ENCODE measurements around the gene TMEM184B.

TMEM184B gene

GRCh38 chr22:38250643-38251340 is 22.0 kb downstream of the TMEM184B start:
- Mint-ChIP-seq H3K27ac (no peak overlapping the region), H3K4me3 (no peak overlapping the region), H3K4me1 (peaks cover 3% of the 10 kb centered on the region), H3K9me3 (no peaks in the 10 kb centered on the region), H3K27me3 (no peaks in the 10 kb centered on the region), H3K36me3 (ENCODE audit: low read depth) (peaks cover 8% of the 10 kb centered on the region)
- DNase-seq (no peak), ATAC-seq (no peak)

DNA sequence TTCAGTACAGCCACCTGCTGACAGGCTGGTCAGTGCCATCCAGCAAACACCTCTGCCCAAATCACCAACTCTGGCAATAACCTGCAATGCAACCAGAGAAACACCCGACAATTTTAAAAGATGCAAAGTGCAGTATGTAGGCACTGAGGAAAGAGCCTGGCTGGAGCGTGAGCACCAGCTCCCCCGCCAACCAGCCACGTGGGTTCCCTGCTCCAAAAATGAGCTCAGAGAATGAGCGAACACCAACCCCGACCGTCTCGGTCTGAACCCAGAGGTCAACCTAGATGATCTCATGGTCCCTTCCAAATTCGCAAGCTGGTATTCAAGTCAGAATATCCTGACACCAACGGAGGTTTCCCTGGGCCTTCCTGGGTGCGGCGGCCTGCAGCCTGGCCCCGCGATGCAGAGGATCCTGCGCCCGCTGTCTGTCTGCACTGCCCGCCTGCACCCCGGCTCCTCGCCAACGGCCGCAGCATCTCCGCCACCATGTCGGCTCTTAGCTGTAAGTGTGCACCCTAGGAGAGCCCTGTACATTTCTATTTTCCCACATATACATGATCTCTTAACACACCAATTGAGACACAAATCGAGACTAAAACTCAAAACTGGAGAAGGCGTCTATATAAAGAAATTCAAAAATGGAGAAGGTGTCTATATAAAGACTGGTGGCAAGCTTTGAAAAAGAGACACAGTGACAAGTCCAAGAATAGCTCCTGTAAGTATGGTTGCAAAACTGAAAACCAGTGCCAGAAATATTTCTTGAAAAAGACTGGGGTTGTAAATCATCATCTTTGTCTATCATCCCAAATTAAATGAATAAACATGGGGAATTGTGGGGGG is 22.8 kb downstream of the TMEM184B start:
- Mint-ChIP-seq H3K9me3 (no peaks in the 10 kb centered on the region), H3K27ac (no peak overlapping the region), H3K27me3 (no peaks in the 10 kb centered on the region), H3K4me1 (no peaks in the 10 kb centered on the region), H3K4me3 (no peak overlapping the region), H3K36me3 (ENCODE audit: low read depth) (peaks cover 8% of the 10 kb centered on the region)
- no peak for DNase-seq
- no peak for ATAC-seq

GRCh38 chr22:38249301-38249700 is 23.5 kb downstream of the TMEM184B start:
- H3K27me3 Mint-ChIP-seq: no peaks in the 10 kb centered on the region
- H3K9me3 Mint-ChIP-seq: no peaks in the 10 kb centered on the region
- no peak for ATAC-seq
- no peak overlapping the region for H3K27ac Mint-ChIP-seq
- H3K36me3 Mint-ChIP-seq (ENCODE audit: low read depth): peaks cover 8% of the 10 kb centered on the region
- no peak overlapping the region for H3K4me3 Mint-ChIP-seq
- H3K4me1 Mint-ChIP-seq: no peaks in the 10 kb centered on the region
- DNase-seq: no peak

DNA sequence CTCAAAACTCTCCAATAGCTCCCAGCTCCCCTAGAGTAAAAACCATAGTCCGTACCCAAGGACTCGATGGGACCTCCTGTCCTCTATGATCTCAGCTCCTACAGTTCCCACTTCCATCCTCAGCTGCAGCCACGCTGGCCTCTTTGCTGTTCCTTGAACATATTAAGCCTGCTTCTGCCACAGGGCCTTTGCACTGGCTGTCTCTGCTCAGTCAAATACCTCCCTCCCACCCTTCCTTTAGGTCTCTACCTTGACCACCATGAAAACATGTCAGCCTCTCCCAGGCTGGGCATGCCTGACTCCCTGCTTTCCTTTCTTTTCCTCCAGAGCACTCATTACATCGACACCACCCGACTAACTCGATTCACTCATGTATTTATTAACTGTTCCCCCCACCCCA is 24.5 kb downstream of the TMEM184B start:
- Mint-ChIP-seq H3K4me1 (no peaks in the 10 kb centered on the region), H3K27me3 (no peaks in the 10 kb centered on the region), H3K9me3 (no peaks in the 10 kb centered on the region), H3K27ac (no peak overlapping the region), H3K36me3 (ENCODE audit: low read depth) (peaks cover 8% of the 10 kb centered on the region), H3K4me3 (no peak overlapping the region)
- no peak for DNase-seq
- ATAC-seq: no peak

GRCh38 chr22:38247713-38248112 is 25.1 kb downstream of the TMEM184B start:
- Mint-ChIP-seq H3K36me3 (ENCODE audit: low read depth) (peaks cover 8% of the 10 kb centered on the region), H3K9me3 (no peaks in the 10 kb centered on the region), H3K27me3 (no peaks in the 10 kb centered on the region), H3K4me1 (no peaks in the 10 kb centered on the region), H3K27ac (no peak overlapping the region), H3K4me3 (no peak overlapping the region)
- no peak for ATAC-seq
- DNase-seq: no peak

- DNase-seq: no peak
- ATAC-seq: no peak
- Mint-ChIP-seq H3K27ac (no peak overlapping the region), H3K9me3 (no peaks in the 10 kb centered on the region), H3K36me3 (ENCODE audit: low read depth) (peaks cover 8% of the 10 kb centered on the region), H3K4me1 (no peaks in the 10 kb centered on the region), H3K4me3 (no peak overlapping the region), H3K27me3 (no peaks in the 10 kb centered on the region)
Measured at GRCh38 chr22:38246692-38247091, 26.1 kb downstream of the TMEM184B start.

DNA sequence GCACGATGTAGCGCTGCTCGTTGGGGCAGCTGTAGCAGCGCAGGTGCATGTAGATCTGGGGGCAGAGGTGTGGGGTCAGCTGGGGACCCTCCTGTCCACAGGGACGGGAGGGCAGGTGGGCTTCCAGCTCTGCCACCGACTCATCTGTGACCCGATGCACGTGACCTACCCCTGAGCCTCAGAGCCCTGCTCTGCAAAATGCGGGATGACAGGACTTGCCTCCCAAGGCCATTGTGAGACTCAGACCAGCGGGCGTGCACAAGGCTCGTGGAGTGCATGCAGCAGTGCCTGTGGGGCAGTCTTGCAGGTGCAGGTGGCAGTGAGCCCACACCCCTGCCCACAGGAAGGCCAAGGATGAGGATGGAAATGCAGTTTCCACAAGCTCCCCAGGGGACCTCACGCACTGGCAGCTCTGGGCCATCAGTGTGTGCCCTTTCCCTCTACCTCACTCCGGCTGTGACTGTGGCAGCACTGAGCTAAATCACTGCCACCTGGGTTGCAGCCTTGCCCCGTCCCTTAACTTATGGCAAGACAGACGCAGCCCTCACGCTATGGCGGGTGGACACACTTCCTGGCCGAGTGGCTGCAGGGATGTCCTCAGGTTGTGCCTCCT is 26.7 kb downstream of the TMEM184B start:
- ATAC-seq: no peak
- H3K4me3 Mint-ChIP-seq: no peak overlapping the region
- no peak overlapping the region for H3K27ac Mint-ChIP-seq
- no peak for DNase-seq
- no peaks in the 10 kb centered on the region for H3K4me1 Mint-ChIP-seq
- no peaks in the 10 kb centered on the region for H3K9me3 Mint-ChIP-seq
- peaks cover 8% of the 10 kb centered on the region for H3K36me3 Mint-ChIP-seq (ENCODE audit: low read depth)
- H3K27me3 Mint-ChIP-seq: no peaks in the 10 kb centered on the region

DNA sequence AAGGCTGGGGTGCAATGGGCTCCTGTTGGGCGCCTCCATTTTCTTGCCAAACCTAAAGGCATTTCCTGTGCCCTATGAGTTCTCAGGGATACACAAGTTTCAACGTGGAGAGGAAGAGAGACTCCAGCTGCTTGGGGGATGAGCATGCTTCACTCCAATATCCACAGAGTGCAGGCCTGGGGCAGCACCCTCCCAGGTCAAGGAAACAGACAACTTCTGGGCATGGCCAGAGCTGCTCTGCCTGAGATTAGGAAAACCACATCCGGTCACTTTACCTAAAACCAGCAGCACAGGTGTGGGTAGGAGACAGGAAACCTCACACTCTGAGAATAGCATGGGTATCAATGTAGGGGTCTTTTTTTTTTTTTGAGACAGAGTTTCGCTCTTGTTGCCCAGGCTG is 28.7 kb downstream of the TMEM184B start:
- Mint-ChIP-seq H3K27me3 (no peaks in the 10 kb centered on the region), H3K27ac (no peak overlapping the region), H3K36me3 (ENCODE audit: low read depth) (peaks cover 7% of the 10 kb centered on the region), H3K4me3 (no peak overlapping the region), H3K4me1 (no peaks in the 10 kb centered on the region), H3K9me3 (no peaks in the 10 kb centered on the region)
- no peak for DNase-seq
- ATAC-seq: no peak

- H3K27me3 Mint-ChIP-seq: no peaks in the 10 kb centered on the region
- no peak overlapping the region for H3K27ac Mint-ChIP-seq
- DNase-seq (no peak), ATAC-seq (no peak)
- no peaks in the 10 kb centered on the region for H3K4me1 Mint-ChIP-seq
- no peaks in the 10 kb centered on the region for H3K9me3 Mint-ChIP-seq
- H3K36me3 Mint-ChIP-seq (ENCODE audit: low read depth): peaks cover 7% of the 10 kb centered on the region
- no peak overlapping the region for H3K4me3 Mint-ChIP-seq
Measured at GRCh38 chr22:38243007-38243765, 29.6 kb downstream of the TMEM184B start.

DNA sequence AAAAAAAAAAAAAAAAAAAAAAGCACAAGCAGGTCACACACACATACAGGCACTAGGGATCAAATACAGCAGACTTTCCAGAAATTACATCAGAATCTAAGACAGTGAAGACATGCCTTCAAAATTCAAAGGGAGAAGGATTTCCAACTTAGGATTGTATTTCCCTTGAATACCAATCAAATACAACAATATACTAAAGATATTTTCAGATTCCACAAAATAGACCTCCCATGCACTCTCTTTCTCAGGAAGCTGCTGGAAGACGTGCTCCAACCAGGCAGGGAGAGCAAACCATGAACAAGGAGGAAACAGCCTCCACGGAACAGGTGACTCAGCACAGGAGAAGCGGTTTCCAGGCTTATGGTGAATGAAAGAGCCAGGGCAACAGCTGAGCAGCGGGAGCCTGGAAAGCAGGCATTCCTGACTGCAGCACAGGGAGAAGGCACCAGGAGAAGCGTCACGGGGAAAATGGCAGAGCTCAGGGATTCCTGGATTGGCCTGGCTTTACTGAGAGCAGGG is 32.0 kb downstream of the TMEM184B start:
- Mint-ChIP-seq H3K4me1 (no peaks in the 10 kb centered on the region), H3K9me3 (no peaks in the 10 kb centered on the region), H3K4me3 (no peak overlapping the region), H3K36me3 (ENCODE audit: low read depth) (peaks cover 4% of the 10 kb centered on the region), H3K27me3 (no peaks in the 10 kb centered on the region), H3K27ac (no peak overlapping the region)
- ATAC-seq: no peak
- DNase-seq: no peak

DNA sequence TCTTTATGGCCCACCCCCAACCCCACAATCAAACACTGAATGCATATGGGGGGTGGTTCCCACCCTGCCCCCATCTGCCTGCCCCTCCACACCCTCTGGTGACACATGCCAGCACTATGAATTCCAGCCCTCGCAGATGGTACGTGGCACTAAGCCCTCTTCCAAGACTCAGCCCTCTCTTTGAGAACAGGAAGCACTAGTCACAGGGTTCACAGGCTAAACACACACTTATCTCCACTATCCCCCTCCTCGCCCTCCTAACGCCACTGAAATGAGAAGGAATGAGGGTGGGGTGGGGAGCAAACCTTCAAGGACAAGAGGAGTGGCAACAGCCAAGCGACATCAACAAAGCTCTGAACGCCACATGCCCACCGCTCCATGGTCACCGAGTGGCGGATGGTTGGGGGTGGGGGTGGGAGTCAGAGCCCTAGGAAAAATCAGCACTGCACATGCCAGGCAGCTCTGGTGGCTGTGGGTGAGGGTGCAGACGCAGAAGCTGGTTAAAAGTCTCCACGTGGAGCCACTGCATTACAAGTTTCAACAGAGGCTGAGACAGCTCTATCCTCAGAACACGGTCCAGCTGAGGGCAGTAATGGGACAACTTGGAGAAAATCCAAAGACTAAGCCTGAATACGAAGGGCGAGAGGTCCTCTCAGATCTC is 33.6 kb downstream of the TMEM184B start:
- H3K9me3 Mint-ChIP-seq: no peaks in the 10 kb centered on the region
- no peak overlapping the region for H3K4me3 Mint-ChIP-seq
- no peaks in the 10 kb centered on the region for H3K27me3 Mint-ChIP-seq
- H3K36me3 Mint-ChIP-seq (ENCODE audit: low read depth): peaks cover 4% of the 10 kb centered on the region
- no peaks in the 10 kb centered on the region for H3K4me1 Mint-ChIP-seq
- ATAC-seq: no peak
- DNase-seq: no peak
- no peak overlapping the region for H3K27ac Mint-ChIP-seq

DNA sequence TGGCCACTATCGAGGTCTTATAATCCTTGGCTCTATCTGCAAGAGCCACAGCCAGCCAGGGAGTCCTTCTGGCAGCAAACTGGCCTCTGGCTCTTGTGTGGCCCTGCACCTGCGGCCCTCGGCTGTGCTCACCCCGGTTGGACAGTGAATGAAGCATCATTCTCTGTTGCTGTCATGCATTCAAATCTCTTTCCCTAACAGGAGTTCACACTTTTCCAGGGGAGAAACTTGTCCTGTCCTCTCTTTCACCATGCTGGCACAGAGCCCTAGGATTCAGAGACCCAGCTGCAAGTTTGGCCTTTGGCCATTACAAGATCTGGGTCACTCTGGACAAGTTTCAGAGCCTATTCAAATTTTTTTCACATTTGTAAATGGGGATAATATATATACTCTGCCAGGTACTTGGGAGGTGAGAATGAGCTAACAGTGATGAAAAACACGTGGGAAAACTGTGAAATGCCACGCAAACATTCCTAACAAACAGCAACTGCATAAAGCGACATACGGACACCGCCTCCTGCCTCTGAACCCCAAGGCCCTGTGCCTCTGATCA is 34.2 kb downstream of the TMEM184B start:
- H3K4me1 Mint-ChIP-seq: no peaks in the 10 kb centered on the region
- H3K27ac Mint-ChIP-seq: no peak overlapping the region
- DNase-seq: no peak
- H3K36me3 Mint-ChIP-seq (ENCODE audit: low read depth): peaks cover 4% of the 10 kb centered on the region
- H3K4me3 Mint-ChIP-seq: no peak overlapping the region
- ATAC-seq: no peak
- no peaks in the 10 kb centered on the region for H3K27me3 Mint-ChIP-seq
- H3K9me3 Mint-ChIP-seq: no peaks in the 10 kb centered on the region

GRCh38 chr22:38236786-38237185 is 36.0 kb downstream of the TMEM184B start:
- Mint-ChIP-seq H3K4me3 (no peak overlapping the region), H3K9me3 (no peaks in the 10 kb centered on the region), H3K4me1 (no peaks in the 10 kb centered on the region), H3K36me3 (ENCODE audit: low read depth) (peaks cover 4% of the 10 kb centered on the region), H3K27ac (no peak overlapping the region), H3K27me3 (no peaks in the 10 kb centered on the region)
- no peak for DNase-seq
- ATAC-seq: no peak
